GM19238 (cell line): Measurements from ENCODE around the gene DLGAP1.
"Not testable (repeated sequence)": the region's sequence is repeated elsewhere in the genome, so short reads cannot be mapped to it uniquely, and the experiment has no call there.

ENCODE experiments used
- DNase-seq: peaks from one replicate; pipeline ENCODE4 v3.0.0; 2011; ENCODE audit warnings: low spot score; ENCODE audit not compliant: insufficient read length

DLGAP1 gene

GRCh38 chr18:4292696-4293095 is 162.4 kb downstream of the DLGAP1 start:
- no peak for DNase-seq

GRCh38 chr18:4287340-4287739 is 167.8 kb downstream of the DLGAP1 start:
- DNase-seq = not testable (repeated sequence)

DNA sequence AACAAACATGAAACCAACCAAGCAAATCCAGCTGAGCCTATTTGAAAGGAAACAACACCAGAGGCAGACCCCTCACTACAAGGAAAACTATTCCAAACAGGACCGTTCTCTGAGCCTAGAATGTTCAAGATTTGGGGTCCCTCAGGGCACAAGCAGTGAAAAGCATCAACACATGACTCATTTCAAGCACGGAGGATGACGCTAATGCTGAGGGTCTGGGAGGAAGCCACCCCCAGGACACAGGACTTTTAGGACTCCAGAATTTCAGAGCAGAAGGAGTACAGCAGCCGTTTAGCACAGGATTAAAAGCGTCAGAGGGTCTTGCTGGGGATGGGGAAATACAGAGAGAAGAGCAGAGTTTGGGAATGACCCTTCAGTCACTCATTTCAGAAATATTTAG is 168.9 kb downstream of the DLGAP1 start:
- DNase-seq = no peak

- no peak for DNase-seq
These were observed 169.6 kb downstream of the DLGAP1 start for GRCh38 chr18:4285525-4285924.

- no peak for DNase-seq
These were observed 170.6 kb downstream of the DLGAP1 start for GRCh38 chr18:4284528-4284927.

DNA sequence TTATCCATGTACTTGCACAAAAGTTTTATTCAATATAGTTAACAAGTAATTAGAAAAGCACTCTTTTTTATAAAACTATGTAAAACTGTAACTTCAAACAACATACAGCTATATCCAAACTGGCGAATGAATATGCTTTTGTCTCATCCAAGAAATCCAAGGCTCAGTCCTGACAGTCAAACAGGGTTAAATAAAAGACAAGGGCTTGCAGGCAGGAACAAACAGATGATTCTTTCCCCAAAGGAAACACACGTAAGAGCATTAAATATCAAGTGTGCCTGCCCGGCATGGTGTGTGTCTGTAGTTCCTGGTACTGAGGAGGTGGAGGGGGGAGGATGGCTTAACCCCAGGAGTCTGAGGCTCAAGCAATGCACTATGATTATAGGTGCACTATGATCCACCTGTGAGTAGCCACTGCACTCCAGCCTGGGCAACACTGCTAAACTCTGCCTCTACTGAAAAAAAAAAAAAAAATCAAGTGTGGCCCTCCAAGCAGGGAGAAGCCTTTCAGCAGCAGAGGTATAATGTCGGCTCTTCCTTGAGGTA is 171.3 kb downstream of the DLGAP1 start:
- DNase-seq = no peak

DNA sequence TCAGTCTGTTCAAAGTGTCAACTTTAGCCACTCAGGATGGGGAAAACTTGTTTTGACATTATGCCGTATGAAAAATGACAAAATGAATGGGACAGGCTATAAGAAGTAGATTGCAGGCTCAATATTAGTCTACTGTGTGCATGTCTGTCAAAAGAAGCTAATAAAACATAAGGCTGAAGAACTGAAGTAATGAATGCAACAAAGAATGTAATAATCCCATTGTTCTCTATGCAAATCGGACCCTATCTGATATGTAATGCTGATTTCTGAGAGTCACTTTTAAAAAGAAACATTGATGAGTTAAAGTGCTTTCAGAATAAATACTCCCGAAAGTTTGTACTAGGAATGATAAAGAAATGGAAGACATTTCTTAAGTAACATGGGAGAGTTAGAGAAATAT is 172.2 kb downstream of the DLGAP1 start:
- DNase-seq = no peak

DNA sequence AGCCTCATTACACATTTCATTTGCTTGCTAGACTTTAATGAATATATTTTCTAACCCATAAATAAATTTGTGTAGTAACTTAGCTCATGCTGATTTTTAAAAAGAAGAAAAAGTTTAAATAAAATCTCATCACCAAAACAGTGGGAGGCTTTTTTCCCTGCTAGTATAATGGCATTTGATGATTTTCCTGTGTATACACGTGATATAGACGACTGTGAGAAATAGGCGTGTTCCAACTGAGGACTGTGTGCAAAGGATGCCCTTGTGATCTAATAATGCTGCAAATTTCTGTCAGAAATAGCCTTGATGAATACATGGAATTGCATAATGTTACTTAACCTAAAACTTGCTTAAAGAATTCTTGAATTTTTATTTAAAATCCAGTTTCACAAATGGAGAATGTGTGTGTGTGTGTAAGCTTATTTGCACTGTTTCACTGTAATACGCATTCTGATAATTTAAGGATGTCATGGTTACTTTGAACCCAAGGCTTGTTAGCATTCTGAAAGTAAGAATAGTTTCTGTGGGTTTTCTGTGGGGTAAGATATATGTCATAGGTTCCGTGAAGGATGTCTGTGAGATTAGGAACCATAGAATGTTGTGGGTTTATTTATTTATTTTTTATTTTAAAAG is 178.0 kb downstream of the DLGAP1 start:
- no peak for DNase-seq

GRCh38 chr18:4271952-4272351 is 183.2 kb downstream of the DLGAP1 start:
- no peak for DNase-seq

DNA sequence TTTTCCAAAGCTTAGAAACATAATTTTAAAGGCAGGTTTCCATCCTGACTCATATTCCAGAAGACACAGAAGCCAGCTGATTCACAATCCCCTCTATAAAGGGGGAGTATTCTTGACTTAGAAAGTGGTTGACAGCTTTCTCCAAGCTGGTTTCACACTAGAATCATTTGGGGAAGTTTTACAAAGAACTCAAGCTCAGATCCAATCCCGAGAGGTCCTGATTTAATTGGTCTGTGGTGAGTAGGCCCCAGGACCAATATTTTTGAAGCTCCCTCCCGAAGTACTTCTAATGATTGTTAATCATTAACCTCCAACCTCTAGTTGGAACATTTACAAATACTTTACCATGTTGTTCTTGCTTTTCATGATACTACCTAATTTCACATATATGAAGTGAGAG is 184.1 kb downstream of the DLGAP1 start:
- no peak for DNase-seq

- no peak for DNase-seq
These were observed 185.1 kb downstream of the DLGAP1 start for GRCh38 chr18:4270016-4270415.

DNA sequence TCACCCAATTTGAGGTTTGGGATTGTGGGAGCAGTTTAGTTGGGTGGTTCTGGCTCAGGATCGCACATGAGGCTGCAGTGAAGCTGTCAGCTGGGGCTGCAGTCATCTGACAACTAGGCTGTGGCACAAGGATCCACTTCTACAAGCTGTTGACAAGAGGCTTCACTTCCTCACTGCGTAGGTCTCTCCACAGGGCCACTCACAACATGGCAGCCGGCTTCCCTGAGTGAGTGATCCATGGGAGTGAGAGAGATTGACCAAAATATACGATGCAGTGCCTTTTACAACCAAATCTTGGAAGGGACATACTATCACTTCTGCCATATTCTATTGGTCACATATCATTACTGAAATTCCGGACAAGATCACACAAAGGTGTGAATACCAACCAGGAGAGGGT is 187.5 kb downstream of the DLGAP1 start:
- no peak for DNase-seq

DNA sequence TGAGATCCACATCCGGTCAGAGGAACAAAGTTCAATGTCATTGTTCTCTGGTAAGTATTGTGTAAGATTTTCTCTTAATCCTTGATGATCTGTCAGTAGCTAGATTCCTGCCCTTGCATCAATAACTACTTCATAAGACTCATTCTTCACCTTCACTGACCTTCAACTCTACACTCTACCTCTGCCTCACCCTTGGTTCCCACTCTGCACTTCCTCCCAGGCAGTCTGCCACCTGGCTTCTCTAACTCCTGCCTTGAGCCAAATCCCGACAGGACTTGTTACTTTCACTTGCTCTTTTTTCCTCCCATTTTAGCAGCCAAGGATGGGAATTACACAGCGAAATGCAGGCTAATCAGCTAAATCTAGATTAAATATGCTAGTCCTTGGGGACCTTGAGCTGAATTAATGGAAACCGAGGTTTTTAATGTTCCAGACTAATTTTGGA is 190.7 kb downstream of the DLGAP1 start:
- no peak for DNase-seq

DNA sequence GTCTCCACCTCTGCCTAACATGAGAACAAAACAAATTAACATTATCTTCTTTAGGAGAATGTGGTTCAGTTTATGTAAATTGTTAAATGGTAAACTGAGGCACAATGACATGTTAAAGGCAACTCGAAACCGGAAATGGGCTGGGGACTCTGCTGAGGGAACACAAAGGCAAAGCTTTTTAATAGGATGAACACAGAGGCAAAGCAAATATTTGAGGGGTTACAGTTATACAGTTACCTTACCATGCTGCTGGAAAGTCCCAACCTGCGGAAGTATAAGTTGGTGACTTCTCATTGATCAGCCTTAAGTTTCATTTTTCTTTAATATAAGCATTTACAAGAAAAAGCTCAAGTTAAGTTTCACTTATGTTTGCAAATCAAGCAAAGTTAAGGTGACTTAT is 195.0 kb downstream of the DLGAP1 start:
- no peak for DNase-seq

DNA sequence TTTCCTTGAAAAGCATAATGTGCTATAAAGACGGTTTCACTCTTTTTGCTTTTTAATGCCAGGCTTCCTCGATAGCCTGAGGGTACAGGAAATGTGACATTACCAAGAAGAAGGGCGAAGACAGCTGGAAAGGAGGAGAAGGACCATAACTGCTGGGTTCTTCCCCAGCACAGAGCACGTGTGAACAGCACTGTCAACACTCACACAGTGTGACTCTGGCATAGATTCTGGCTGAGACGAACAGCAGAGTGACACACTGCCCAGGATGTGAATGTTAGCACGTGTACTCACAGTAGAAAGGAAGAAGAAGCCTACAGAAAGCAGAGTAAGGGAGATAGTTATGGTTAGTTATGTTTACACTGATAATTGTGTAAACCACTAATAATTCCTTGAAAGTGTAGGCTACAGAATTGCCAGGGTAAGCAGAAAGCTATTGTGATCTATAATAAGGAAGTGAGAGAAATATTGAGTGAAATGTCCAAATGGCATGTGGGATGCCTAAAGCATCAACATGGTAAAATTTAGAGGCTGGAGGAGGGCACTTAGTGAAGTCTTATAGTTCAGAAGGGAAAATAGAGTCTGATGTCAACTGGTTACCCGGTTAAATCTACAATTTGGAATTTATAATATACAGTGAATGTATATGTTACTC is 198.2 kb downstream of the DLGAP1 start:
- DNase-seq = no peak

DNA sequence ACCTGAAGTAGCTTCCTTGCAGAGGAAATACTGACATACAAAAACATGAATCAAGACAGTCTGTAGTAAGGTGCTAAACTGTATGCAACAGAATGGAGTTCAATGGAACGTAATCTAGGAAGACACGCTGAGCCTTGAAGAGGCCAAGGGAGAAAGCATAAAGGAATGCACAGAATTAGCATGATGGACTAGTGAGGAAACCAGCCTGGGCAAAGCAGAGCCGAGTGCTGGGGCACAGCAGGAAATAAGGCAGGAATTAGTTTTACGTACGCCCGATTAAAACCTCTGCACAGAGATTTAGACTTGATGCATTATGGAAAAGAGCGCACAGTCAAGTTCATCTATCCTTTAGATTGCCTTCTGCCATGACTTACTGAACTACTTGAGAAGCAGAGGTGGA is 200.3 kb downstream of the DLGAP1 start:
- DNase-seq = no peak

GRCh38 chr18:4252829-4253228 is 202.3 kb downstream of the DLGAP1 start:
- DNase-seq = no peak

DNA sequence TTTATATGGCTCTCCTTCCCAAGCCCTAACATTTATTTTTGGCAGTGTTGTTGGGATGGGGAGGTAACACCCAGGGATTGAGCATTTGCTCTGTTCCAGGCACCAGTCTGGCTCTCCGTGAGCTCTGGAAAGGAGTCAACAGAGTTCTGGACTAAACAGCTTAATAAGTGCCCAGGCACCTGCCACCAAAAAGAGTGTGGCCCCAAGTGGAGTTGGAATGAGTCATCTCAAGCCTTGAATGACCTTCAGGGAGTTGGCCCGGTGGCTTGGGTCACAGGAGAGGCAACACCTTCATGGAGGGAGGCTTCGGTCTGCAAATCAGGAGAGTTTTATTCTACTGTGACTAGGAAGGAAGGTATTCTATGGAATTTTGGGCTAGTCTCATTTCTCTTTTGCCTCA is 203.2 kb downstream of the DLGAP1 start:
- no peak for DNase-seq

GRCh38 chr18:4251206-4251605 is 203.9 kb downstream of the DLGAP1 start:
- no peak for DNase-seq

GRCh38 chr18:4250141-4250540 is 205.0 kb downstream of the DLGAP1 start:
- DNase-seq = no peak

DNA sequence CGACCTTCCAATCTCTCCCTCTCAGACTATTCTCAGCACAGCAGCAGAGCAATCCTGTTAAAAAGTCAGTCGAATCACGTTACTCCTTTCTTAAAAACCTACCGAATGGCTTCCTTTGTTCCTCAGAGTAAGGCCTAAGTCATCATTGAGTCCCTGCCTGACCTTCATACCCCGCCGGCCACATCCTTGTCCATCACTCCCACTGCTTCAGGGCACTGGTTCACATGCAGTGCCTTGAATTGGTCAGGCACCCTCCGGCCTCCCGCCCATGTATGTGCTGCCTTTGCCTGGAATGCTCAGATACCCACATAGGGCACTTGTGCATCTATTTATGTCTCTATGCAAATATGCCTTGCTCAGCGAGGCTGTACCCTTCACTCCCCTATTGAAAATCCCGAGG is 206.4 kb downstream of the DLGAP1 start:
- DNase-seq = no peak

- DNase-seq = no peak
These were observed 208.7 kb downstream of the DLGAP1 start for GRCh38 chr18:4246374-4246773.

- DNase-seq = no peak
These were observed 209.7 kb downstream of the DLGAP1 start for GRCh38 chr18:4245456-4245855.
